B cell (primary cell): ENCODE results near the gene AMDHD2. TPM values are rescaled to one million over a fixed set of nuclear protein-coding genes. Genes with fewer than 3 reads are reported as not detected.

Experiments
- ATAC-seq: fragments of 200-7000 bp; cut with Tn5 transposase; one replicate; pipeline ENCODE4 v1.10.0; 2021; ENCODE audit warnings: low read depth, mild to moderate bottlenecking, moderate number of reproducible peaks, moderate library complexity
- CTCF ChIA-PET: fragments of 350-600 bp; sonication (Branson Sonifier 250); formaldehyde crosslinking; loops from one replicate; lab custom pipeline; 2021; ENCODE audit warnings: antibody characterized with exemption, inconsistent platforms; lab: Charles Lee
- POLR2A ChIA-PET: fragments of 350-600 bp; sonication (Branson Sonifier 250); formaldehyde crosslinking; loops from one replicate; lab custom pipeline; 2021; ENCODE audit warnings: antibody characterized with exemption; lab: Charles Lee
- DNase-seq: peaks from one replicate; pipeline ENCODE4 v3.0.0; 2013
- H2AFZ ChIP-seq: 2 replicates; pipeline ENCODE4 v1.6.1; 2012; ENCODE audit warnings: mild to moderate bottlenecking, low read depth, low read length; ENCODE audit not compliant: insufficient read depth, poor library complexity, severe bottlenecking
- H3K27ac ChIP-seq, 2 donors: 1 replicate in 1 of 2; 2 replicates in 1 of 2; pipeline ENCODE4 v1.5.1; 2012 to 2013; ENCODE audit warnings: low read length in 2 of 2, mild to moderate bottlenecking in 2 of 2, moderate library complexity in 1 of 2
- H3K27me3 ChIP-seq, 4 experiments: fragments of 200-600 bp in 1 of 4; sonication (generic) in 1 of 4; replicated peaks in 1 of 4; 1 replicate in 2 of 4; 2 replicates in 2 of 4; pipeline versions ENCODE4 v1.6.1 to v1.7.0; 2013 to 2016; ENCODE audit warnings: low read length in 3 of 4, mild to moderate bottlenecking in 2 of 4, mixed read lengths in 1 of 4, moderate library complexity in 1 of 4; ENCODE audit not compliant: insufficient read depth in 4 of 4, control insufficient read depth in 3 of 4; ENCODE audit errors: control extremely low read depth in 1 of 4
- H3K36me3 ChIP-seq, 2 experiments: replicated peaks in 1 of 2; 1 replicate in 1 of 2; 2 replicates in 1 of 2; pipeline versions ENCODE4 v1.6.1 to v1.7.1; 2013; ENCODE audit warnings: low read length in 1 of 2; ENCODE audit not compliant: insufficient read depth in 2 of 2, control insufficient read depth in 1 of 2; ENCODE audit errors: control extremely low read depth in 1 of 2, extremely low read depth in 1 of 2
- H3K4me1 ChIP-seq, 2 donors: fragments of 200-600 bp in 1 of 2; sonication (generic) in 1 of 2; 1 replicate in 1 of 2; 2 replicates in 1 of 2; pipeline versions ENCODE4 v1.5.1 to v1.6.1; 2013 to 2017; ENCODE audit warnings: low read length in 2 of 2; ENCODE audit not compliant: control insufficient read depth in 2 of 2, insufficient read depth in 2 of 2
- H3K4me2 ChIP-seq: replicated peaks from 2 replicates; pipeline ENCODE3; 2012; ENCODE audit warnings: mild to moderate bottlenecking, low read depth, low read length; ENCODE audit not compliant: poor library complexity, severe bottlenecking
- H3K4me3 ChIP-seq, 5 experiments: fragments of 200-600 bp in 1 of 5; sonication (generic) in 1 of 5; 1 replicate in 3 of 5; 2 replicates in 2 of 5; pipeline versions ENCODE4 v1.5.1 to v1.7.0; 2011 to 2016; ENCODE audit warnings: low read length in 4 of 5, mild to moderate bottlenecking in 4 of 5, low read depth in 2 of 5, control low read depth in 1 of 5, moderate library complexity in 1 of 5; ENCODE audit not compliant: insufficient read depth in 1 of 5; ENCODE audit errors: control extremely low read depth in 1 of 5, extremely low read depth in 1 of 5
- H3K79me2 ChIP-seq: fragments of 200-600 bp; sonication (generic); one replicate; pipeline ENCODE4 v1.6.0; 2016; ENCODE audit warnings: low read length; ENCODE audit not compliant: control insufficient read depth, insufficient read depth
- H3K9ac ChIP-seq: fragments of 200-600 bp; sonication (generic); 2 replicates; pipeline ENCODE4 v1.6.1; 2017; ENCODE audit warnings: mild to moderate bottlenecking, low read length, moderate library complexity
- H3K9me3 ChIP-seq, 3 donors: one replicate each; pipeline versions ENCODE4 v1.6.1 to v1.7.1; 2013; ENCODE audit warnings: low read length in 2 of 3; ENCODE audit not compliant: control insufficient read depth in 2 of 3, insufficient read depth in 1 of 3; ENCODE audit errors: control extremely low read depth in 1 of 3
- H4K20me1 ChIP-seq: 2 replicates; pipeline ENCODE4 v1.6.0; 2012; ENCODE audit warnings: mild to moderate bottlenecking, low read length; ENCODE audit not compliant: insufficient read depth, control insufficient read depth, poor library complexity, severe bottlenecking
- H3K27ac Mint-ChIP-seq: one replicate; pipeline ENCODE4 v1.8.0; 2021; ENCODE audit warnings: mixed read lengths
- H3K27me3 Mint-ChIP-seq: one replicate; pipeline ENCODE4 v1.8.0; 2021; ENCODE audit warnings: mixed read lengths
- H3K4me1 Mint-ChIP-seq: one replicate; pipeline ENCODE4 v1.8.0; 2021; ENCODE audit warnings: mixed read lengths
- H3K4me3 Mint-ChIP-seq: one replicate; pipeline ENCODE4 v1.8.0; 2021; ENCODE audit warnings: mixed read lengths
- H3K9me3 Mint-ChIP-seq: one replicate; pipeline ENCODE4 v1.8.0; 2022; ENCODE audit warnings: mixed read lengths; ENCODE audit not compliant: insufficient read depth
- EZH2 ChIP-seq: IDR thresholded peaks from 2 replicates; pipeline ENCODE4 v1.6.1; 2012; ENCODE audit warnings: borderline replicate concordance, low read depth, mild to moderate bottlenecking, moderate library complexity, low read length; ENCODE audit not compliant: insufficient read depth, poor library complexity, severe bottlenecking
- WGBS: methylation state at CpG from one replicate; pipeline ENCODE4 v1.1.5; 2013; ENCODE audit warnings: missing lambda C conversion rate; ENCODE audit not compliant: insufficient coverage; 5-methylcytosine and 5-hydroxymethylcytosine counted together
- intact Hi-C: fragments of 100-400 bp; cut with micrococcal nuclease; formaldehyde crosslinking; loops from one replicate; pipeline ENCODE4 v1.10.0; 2022
- polyA plus RNA-seq: library from polyadenylated mRNA; depleted of rRNA; stranded (reverse); fragments of >200 nt; gene quantifications from 2 replicates; pipeline ENCODE4 v1.2.3, GENCODE V29; 2012
- total RNA-seq, 2 donors: library from RNA; stranded (reverse); fragments of 120-200 nt in 1 of 2; gene quantifications; 1 replicate in 1 of 2; 2 replicates in 1 of 2; pipeline versions ENCODE4 v1.2.3 to v1.2.4, GENCODE V29; 2013 to 2022
- TF ChIP-seq, protein P1 (sequence below): fragments of 200-600 bp; IDR thresholded peaks from one replicate; pipeline ENCODE4 v1.8.0; 2022; ENCODE audit warnings: antibody characterized with exemption, mild to moderate bottlenecking

Gene AMDHD2
- total and polyA plus RNA-seq, 2 donors (not counting 1 experiment from before 2014, with no cell fraction given), result 133 to 209 TPM

GRCh38 chr16:2476345-2476720 is 43.8 kb upstream of the AMDHD2 start:
- H3K4me1 ChIP-seq, result peaks cover 30 to 31% of the 10 kb centered on the region in 2 donors
- ChIA-PET CTCF (interaction anchor here (1.8 to 3.3 kb wide), 2 partner anchors 10 to 25 kb away, joined by 7 to 13 read pairs; no protein-coding TSS in a partner anchor), POLR2A (interaction anchor here (1.1 kb wide), 1 partner anchor 70 kb away, joined by 5 read pairs; no protein-coding TSS in a partner anchor)
- peaks cover 21% of the 10 kb centered on the region for H3K4me1 Mint-ChIP-seq
- ATAC-seq (no peak), DNase-seq (no peak)
- H3K27ac Mint-ChIP-seq, result peak overlapping the region; percentile 48
- no peaks in the 10 kb centered on the region for H3K36me3 ChIP-seq
- no peak overlapping the region for H3K4me2 ChIP-seq
- no peak overlapping the region for H3K9ac ChIP-seq
- no peaks in the 10 kb centered on the region for H3K9me3 Mint-ChIP-seq
- peaks cover 32% of the 10 kb centered on the region for H4K20me1 ChIP-seq
- H3K27me3 Mint-ChIP-seq, result peaks cover 7% of the 10 kb centered on the region
- peaks cover 56% of the 10 kb centered on the region for H3K79me2 ChIP-seq
- H3K9me3 ChIP-seq, result no peaks in the 10 kb centered on the region
- peaks cover 0 to 19% (median 15%) of the 10 kb centered on the region in 4 experiments for H3K27me3 ChIP-seq
- H2AFZ ChIP-seq, result no peak overlapping the region
- no peak for TF ChIP-seq EZH2
- TF ChIP-seq, protein P1, sequence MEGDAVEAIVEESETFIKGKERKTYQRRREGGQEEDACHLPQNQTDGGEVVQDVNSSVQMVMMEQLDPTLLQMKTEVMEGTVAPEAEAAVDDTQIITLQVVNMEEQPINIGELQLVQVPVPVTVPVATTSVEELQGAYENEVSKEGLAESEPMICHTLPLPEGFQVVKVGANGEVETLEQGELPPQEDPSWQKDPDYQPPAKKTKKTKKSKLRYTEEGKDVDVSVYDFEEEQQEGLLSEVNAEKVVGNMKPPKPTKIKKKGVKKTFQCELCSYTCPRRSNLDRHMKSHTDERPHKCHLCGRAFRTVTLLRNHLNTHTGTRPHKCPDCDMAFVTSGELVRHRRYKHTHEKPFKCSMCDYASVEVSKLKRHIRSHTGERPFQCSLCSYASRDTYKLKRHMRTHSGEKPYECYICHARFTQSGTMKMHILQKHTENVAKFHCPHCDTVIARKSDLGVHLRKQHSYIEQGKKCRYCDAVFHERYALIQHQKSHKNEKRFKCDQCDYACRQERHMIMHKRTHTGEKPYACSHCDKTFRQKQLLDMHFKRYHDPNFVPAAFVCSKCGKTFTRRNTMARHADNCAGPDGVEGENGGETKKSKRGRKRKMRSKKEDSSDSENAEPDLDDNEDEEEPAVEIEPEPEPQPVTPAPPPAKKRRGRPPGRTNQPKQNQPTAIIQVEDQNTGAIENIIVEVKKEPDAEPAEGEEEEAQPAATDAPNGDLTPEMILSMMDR, result no peak
- intact Hi-C loops, result no loop called here
- no peak overlapping the region for H3K4me3 ChIP-seq
- H3K4me3 Mint-ChIP-seq, result peak overlapping the region; percentile 72
- no peak overlapping the region for H3K27ac ChIP-seq
- 98% methylated on average over 9 of the region's 9 CpGs for WGBS

- POLR2A ChIA-PET, result interaction anchor here (1.1 kb wide), 1 partner anchor 70 kb away, joined by 5 read pairs; no protein-coding TSS in a partner anchor
- peaks cover 20% of the 10 kb centered on the region for H3K4me1 Mint-ChIP-seq
- ATAC-seq, result no peak
- intact Hi-C loops, result no loop called here
- TF ChIP-seq, protein P1, result no peak
- no peak for TF ChIP-seq EZH2
- H3K4me3 Mint-ChIP-seq, result peak overlapping the region; percentile 72
- Histone ChIP-seq H3K9ac (no peak overlapping the region), H3K9me3 (no peaks in the 10 kb centered on the region), H2AFZ (no peak overlapping the region), H4K20me1 (peaks cover 31% of the 10 kb centered on the region), H3K79me2 (peaks cover 60% of the 10 kb centered on the region), H3K27ac (no peak overlapping the region), H3K4me2 (no peak overlapping the region), H3K27me3 (peaks cover 0 to 18% (median 15%) of the 10 kb centered on the region in 4 experiments), H3K36me3 (no peaks in the 10 kb centered on the region), H3K4me1 (peaks cover 26 to 28% of the 10 kb centered on the region in 2 donors), H3K4me3 (no peak overlapping the region)
- no peak for DNase-seq
- CTCF ChIA-PET, result interaction anchor here (1.8 to 3.3 kb wide), 2 partner anchors 10 to 25 kb away, joined by 7 to 13 read pairs; no protein-coding TSS in a partner anchor
- H3K27ac Mint-ChIP-seq, result peak overlapping the region; percentile 48
- H3K27me3 Mint-ChIP-seq, result peaks cover 7% of the 10 kb centered on the region
- WGBS, result 97% methylated on average over 3 of the region's 3 CpGs
- H3K9me3 Mint-ChIP-seq, result no peaks in the 10 kb centered on the region
Measured at GRCh38 chr16:2476741-2477140, 43.4 kb upstream of the AMDHD2 start.
